ENCODE measurements around the gene PHOSPHO1.
A peak's percentile ranks its signal among the peaks of the same experiment; 100 is the strongest.
"Not testable (repeated sequence)": the region's sequence is repeated elsewhere in the genome, so short reads cannot be mapped to it uniquely, and the experiment has no call there.

The PHOSPHO1 gene

GRCh38 chr17:49193513-49194296 lies 36.9 kb downstream of the PHOSPHO1 start:
- no peak for DNase-seq (ENCODE audit: low read depth in 2 of 2)

DNA sequence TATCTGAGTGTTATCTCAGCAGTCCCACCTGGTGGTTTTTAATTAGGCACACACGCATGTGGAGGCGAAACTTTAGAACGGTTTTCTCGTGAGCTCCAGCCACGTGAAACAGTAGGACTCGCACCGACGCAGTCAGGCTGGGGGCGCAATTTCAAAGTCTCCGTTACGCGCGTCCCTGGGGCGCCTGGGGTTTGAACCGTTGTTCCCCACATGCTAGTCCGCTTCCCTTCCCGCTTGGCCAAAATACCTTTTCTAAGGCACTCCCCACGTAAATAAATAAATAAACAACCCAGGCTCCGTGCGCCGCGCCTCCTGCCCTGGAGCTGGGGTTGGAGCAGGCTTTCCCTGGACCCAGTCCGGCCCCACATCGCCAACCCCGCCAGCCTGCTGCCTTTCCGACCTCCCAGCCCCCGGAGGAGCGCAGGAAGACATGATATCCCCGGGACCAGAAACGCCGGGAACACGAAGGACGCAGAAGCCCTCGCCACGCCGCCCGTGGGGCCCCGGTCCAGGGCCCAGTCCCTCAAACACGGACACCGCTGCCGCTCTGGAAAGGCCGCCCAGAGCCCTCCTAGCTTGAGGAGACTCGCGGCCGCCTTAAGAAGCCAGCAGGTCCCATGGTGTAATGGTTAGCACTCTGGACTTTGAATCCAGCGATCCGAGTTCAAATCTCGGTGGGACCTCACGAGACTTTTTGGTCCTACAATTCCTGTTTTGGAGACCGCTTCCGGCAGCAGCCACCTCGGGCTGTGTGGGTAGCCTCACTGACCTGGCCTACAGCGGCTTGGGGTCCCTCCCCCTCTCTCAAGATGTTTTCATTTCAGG lies 38.5 kb downstream of the PHOSPHO1 start:
- DNase-seq (ENCODE audit: low read depth in 2 of 2), result peak; percentile 84 to 91

- DNase-seq (ENCODE audit: low read depth in 2 of 2), result no peak
Observed at GRCh38 chr17:49191409-49191916, 39.1 kb downstream of the PHOSPHO1 start.

DNA sequence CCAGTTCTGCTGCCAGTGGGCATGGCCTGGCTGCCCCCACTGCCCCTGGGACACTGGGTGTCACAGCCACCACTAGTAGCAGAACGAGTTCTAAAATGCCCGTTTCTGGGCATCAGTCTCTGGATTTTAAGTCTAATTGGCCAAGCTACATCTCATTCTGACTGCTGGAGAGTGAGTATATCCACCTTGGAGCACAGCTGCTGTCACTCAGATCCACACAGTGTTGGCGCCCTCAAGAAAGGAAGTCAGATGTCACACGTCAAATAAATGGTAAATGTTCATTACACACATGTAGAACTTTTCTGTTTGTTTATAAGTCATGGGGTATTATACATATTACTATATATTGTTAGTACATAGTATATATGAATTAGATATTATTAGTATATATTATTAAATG lies 39.7 kb downstream of the PHOSPHO1 start:
- no peak for DNase-seq (ENCODE audit: low read depth in 2 of 2)

GRCh38 chr17:49187301-49187700 lies 43.3 kb downstream of the PHOSPHO1 start:
- DNase-seq (ENCODE audit: low read depth in 2 of 2), result no peak

DNA sequence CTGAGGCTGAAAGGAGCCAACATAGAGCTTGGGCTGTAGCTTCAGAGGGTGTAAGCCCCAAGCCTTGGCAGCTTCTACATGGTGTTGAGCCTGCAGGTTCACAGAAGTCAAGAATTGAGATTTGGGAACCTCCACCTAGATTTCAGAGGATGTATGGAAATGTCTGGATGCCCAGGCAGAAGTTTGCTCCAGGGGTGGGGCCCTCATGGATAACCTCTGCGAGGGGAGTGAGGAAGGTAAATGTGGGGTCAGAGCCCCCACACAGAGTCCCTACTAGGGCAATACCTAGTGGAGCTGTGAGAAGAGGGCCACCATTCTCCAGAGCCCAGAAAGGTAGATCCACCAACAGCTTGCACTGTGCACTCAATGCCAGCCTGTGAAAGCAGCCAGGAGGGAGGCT lies 45.2 kb downstream of the PHOSPHO1 start:
- DNase-seq (ENCODE audit: low read depth in 2 of 2), result not testable (repeated sequence)

DNA sequence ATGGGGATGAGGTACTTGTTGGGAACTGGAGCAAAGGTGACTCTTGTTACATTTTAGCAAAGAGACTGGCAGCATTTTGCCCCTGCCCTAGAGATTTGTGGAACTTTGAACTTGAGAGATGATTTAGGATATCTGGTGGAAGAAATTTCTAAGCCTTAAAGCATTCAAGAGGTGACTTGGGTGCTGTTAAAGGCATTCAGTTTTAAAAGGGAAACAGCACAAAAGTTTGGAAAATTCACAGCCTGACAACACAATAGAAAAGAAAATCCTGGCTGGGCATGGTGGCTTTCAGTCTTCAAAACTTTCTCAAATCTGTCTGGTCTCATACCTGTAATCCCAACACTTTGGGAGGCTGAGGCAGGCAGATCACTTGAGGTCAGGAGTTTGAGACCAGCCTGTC lies 46.1 kb downstream of the PHOSPHO1 start:
- not testable (repeated sequence) for DNase-seq (ENCODE audit: low read depth in 2 of 2)

DNA sequence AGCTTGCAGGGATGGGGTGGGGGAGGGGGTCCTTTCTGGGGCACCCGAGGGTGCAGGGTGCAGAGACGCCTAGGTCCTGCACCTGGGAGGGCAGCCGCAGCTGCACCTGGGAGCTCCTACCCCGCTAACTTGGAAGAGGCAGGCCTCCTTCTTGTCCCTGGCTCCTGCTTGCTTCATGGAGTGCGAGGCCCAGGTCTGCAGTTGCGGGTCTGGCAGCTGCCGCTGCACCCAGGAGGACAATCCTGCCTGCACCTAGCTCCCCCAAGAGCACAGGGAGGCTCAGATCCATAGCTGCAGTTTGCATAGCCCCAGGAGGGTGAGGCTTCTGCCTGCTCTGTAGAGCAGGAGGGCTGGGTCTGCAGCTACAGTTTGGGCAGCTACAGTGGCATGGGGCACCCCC lies 46.8 kb downstream of the PHOSPHO1 start:
- DNase-seq (ENCODE audit: low read depth in 2 of 2), result no peak

DNA sequence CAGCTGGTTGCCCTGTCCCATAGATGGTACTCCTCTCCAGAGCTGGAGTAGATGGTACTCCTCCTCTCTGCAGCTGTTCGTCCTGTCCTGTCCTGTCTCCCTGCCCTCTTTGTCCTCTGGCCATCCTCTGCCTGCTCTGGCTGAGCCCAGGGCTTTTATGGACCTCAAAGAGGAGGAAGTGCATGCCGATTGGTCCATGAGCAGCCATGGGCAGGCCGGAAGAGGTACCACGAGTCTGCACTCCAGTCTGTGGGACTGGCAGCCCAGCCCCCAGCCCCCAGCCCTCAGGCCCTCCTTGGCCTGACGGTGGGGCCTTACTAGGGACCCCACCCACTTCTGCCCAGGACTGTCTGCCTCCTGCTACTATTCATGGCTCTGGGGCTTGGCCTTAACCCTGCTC lies 47.2 kb downstream of the PHOSPHO1 start:
- DNase-seq (ENCODE audit: low read depth in 2 of 2), result no peak

DNA sequence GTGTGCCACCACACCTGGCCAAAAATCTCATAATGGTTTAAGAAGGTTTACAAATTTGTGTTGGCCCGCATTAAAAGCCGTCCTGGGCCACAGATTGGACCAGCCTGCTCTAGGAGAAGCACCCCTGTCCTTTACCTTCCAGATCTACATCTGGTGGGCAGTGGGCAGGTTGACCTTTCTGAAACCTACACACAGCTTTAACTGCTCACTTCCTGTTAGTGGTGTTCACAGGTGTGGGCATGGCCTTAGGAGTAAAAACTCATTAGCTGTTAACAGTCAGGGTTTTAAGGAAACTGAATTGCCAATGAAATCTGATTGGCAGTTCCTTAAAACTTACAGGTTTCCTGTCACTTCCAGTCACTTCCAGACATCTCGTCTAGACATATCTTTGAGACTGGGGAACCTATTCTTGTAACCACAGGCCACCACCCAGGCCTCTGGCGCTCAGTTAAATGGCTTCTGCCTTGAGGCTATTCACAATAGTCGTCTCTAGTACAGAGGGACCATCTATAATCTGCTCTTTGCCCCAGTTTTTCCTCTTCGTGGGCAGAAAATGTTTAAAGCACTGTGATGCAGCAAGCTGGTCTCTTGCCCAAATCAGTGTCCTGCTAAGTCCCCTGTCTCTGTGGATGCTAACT lies 49.5 kb downstream of the PHOSPHO1 start:
- DNase-seq (ENCODE audit: low read depth in 2 of 2), result no peak

DNA sequence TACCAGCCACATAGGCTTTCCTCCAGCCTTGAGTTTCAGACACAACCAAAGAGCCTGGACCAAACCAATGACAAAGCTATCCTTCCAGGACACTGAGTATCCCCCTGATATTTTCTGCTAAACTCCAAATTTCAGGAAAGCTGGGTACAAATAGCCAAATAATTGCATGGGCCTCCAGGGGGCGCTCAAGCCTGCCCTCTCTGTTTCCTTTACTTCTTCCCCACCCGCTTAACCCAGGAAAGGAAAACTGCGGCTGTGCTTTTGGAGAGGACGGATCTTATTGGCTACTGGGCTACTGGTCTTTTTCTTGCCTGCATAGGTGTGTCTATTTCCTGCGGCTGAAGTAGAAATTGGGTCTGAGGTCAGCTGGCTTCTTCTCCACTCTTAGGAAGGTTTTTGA lies 50.3 kb downstream of the PHOSPHO1 start:
- DNase-seq (ENCODE audit: low read depth in 2 of 2), result peak; percentile 24 to 43

- DNase-seq (ENCODE audit: low read depth in 2 of 2), result not testable (repeated sequence)
Observed at GRCh38 chr17:49175978-49176377, 54.6 kb downstream of the PHOSPHO1 start.

Data from stimulated activated CD8-positive, alpha-beta memory T cell treated with anti-CD3 and anti-CD28 coated beads, Interleukin-2, amount 100 ng/mL, for 1 hour (primary cell).